ENCODE data around the gene PPP1R3G.
"Not testable (repeated sequence)": the region's sequence is repeated elsewhere in the genome, so short reads cannot be mapped to it uniquely, and the experiment has no call there.

The PPP1R3G gene

GRCh38 chr6:5096482-5096881 is 11.3 kb downstream of the PPP1R3G start:
- DNase-seq, result no peak

- no peak for DNase-seq
These were observed 13.5 kb downstream of the PPP1R3G start for GRCh38 chr6:5098501-5099270.

GRCh38 chr6:5099537-5099936 is 14.4 kb downstream of the PPP1R3G start:
- no peak for DNase-seq

GRCh38 chr6:5100806-5101205 is 15.7 kb downstream of the PPP1R3G start:
- no peak for DNase-seq

GRCh38 chr6:5102267-5102970 is 17.3 kb downstream of the PPP1R3G start:
- no peak for DNase-seq

GRCh38 chr6:5103250-5103649 is 18.1 kb downstream of the PPP1R3G start:
- DNase-seq, result no peak

GRCh38 chr6:5104667-5105066 is 19.5 kb downstream of the PPP1R3G start:
- no peak for DNase-seq

GRCh38 chr6:5105146-5105545 is 20.0 kb downstream of the PPP1R3G start:
- no peak for DNase-seq

- DNase-seq, result no peak
These were observed 22.2 kb downstream of the PPP1R3G start for GRCh38 chr6:5107341-5107740.

- DNase-seq, result no peak
These were observed 22.9 kb downstream of the PPP1R3G start for GRCh38 chr6:5108068-5108467.

- no peak for DNase-seq
These were observed 23.5 kb downstream of the PPP1R3G start for GRCh38 chr6:5108536-5109150.

- DNase-seq, result no peak
These were observed 24.3 kb downstream of the PPP1R3G start for GRCh38 chr6:5109436-5109835.

- no peak for DNase-seq
These were observed 25.1 kb downstream of the PPP1R3G start for GRCh38 chr6:5110246-5110645.

- DNase-seq, result no peak
These were observed 26.5 kb downstream of the PPP1R3G start for GRCh38 chr6:5111626-5112025.

GRCh38 chr6:5112066-5112799 is 27.1 kb downstream of the PPP1R3G start:
- DNase-seq, result no peak

GRCh38 chr6:5113096-5113495 is 28.0 kb downstream of the PPP1R3G start:
- DNase-seq, result no peak

- DNase-seq, result no peak
These were observed 30.0 kb downstream of the PPP1R3G start for GRCh38 chr6:5115168-5115567.

GRCh38 chr6:5116243-5116991 is 31.3 kb downstream of the PPP1R3G start:
- DNase-seq, result no peak

GRCh38 chr6:5119090-5119951 is 34.2 kb downstream of the PPP1R3G start:
- no peak for DNase-seq

- DNase-seq, result no peak
These were observed 34.9 kb downstream of the PPP1R3G start for GRCh38 chr6:5120011-5120410.

GRCh38 chr6:5120543-5120942 is 35.4 kb downstream of the PPP1R3G start:
- DNase-seq, result not testable (repeated sequence)

- no peak for DNase-seq
These were observed 36.3 kb downstream of the PPP1R3G start for GRCh38 chr6:5121479-5121878.

All from NCI-H774 (cell line).